ENCODE measurements around the gene EEF2KMT.
"Not testable (repeated sequence)": the region's sequence is repeated elsewhere in the genome, so short reads cannot be mapped to it uniquely, and the experiment has no call there.

DNA sequence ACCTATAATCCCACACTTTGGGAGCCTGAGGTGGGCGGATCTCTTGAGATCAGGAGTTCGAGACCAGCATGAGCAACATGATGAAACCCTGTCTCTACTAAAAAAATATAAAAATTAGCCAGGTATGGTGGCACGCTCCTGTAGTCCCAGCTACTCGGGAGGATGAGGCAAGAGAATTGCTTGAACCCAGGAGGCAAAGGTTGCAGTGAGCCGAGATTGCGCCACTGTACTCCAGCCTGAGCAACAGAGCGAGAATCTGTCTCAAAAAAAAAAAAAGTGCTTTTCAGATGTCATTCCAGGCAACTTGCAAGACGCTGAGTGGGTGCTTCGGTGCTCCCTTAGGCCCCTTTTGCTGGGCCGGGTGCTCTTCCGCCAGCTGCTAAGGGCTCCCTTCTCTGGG, 53.0 kb downstream of the EEF2KMT start:
- not testable (repeated sequence) for TF ChIP-seq REST (IDR thresholded peaks at IDR 0.05; ENCODE audit: insufficient read depth in 1 of 2, low read depth in 2 of 2, low read length in 1 of 2); POLR2AphosphoS5 (IDR thresholded peaks at IDR 0.05; ENCODE audit: low read depth, low read length)
- TF ChIP-seq, protein P1, sequence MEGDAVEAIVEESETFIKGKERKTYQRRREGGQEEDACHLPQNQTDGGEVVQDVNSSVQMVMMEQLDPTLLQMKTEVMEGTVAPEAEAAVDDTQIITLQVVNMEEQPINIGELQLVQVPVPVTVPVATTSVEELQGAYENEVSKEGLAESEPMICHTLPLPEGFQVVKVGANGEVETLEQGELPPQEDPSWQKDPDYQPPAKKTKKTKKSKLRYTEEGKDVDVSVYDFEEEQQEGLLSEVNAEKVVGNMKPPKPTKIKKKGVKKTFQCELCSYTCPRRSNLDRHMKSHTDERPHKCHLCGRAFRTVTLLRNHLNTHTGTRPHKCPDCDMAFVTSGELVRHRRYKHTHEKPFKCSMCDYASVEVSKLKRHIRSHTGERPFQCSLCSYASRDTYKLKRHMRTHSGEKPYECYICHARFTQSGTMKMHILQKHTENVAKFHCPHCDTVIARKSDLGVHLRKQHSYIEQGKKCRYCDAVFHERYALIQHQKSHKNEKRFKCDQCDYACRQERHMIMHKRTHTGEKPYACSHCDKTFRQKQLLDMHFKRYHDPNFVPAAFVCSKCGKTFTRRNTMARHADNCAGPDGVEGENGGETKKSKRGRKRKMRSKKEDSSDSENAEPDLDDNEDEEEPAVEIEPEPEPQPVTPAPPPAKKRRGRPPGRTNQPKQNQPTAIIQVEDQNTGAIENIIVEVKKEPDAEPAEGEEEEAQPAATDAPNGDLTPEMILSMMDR (IDR thresholded peaks at IDR 0.05) = not testable (repeated sequence)

Measured in Panc1 (cell line).